ENCODE data around the gene PDE10A.

- TF ChIP-seq POLR2AphosphoS5 (IDR thresholded peaks at IDR 0.05; ENCODE audit: borderline replicate concordance, low read depth, low read length) (no peak), EZH2 (IDR thresholded peaks at IDR 0.05) (no peak), FOXP2 (optimal IDR thresholded peaks at IDR 0.05; ENCODE audit: control extremely low read depth, extremely low read length, insufficient read depth) (no peak)
These were observed 1.7 kb upstream of the PDE10A start for GRCh38 chr6:165664559-165665383.

Measured in SK-N-MC (cell line).